IPS DF 6.9 (cell line): ENCODE results near the gene PDK2.

ENCODE experiments used
- DNase-seq: peaks from one replicate; pipeline ENCODE4 v3.0.0-alpha.2; 2013; ENCODE audit warnings: low read depth, low spot score
- H3K27ac ChIP-seq: one replicate; pipeline ENCODE4 v1.5.1; 2013; ENCODE audit warnings: low read length, control low read depth
- H3K27me3 ChIP-seq: 2 replicates; pipeline ENCODE4 v1.6.1; 2013; ENCODE audit warnings: mild to moderate bottlenecking, low read length; ENCODE audit not compliant: control insufficient read depth, insufficient read depth
- H3K36me3 ChIP-seq: 2 replicates; pipeline ENCODE4 v1.6.1; 2013; ENCODE audit warnings: low read length; ENCODE audit not compliant: control insufficient read depth, insufficient read depth
- H3K4me1 ChIP-seq: 2 replicates; pipeline ENCODE4 v1.6.1; 2013; ENCODE audit warnings: low read length; ENCODE audit not compliant: control insufficient read depth, insufficient read depth
- H3K4me3 ChIP-seq: 2 replicates; pipeline ENCODE4 v1.5.1; 2013; ENCODE audit warnings: mild to moderate bottlenecking, low read length
- H3K9me3 ChIP-seq: 2 replicates; pipeline ENCODE4 v1.6.1; 2013; ENCODE audit warnings: low read length, inconsistent platforms; ENCODE audit not compliant: control insufficient read depth, insufficient read depth
- WGBS: extraction: QIAGEN DNeasy Blood & Tissue Kit; methylation state at CpG from one replicate; pipeline ENCODE4 v1.1.7; 2013; ENCODE audit warnings: mixed read lengths, missing lambda C conversion rate; ENCODE audit not compliant: insufficient read length, insufficient coverage; 5-methylcytosine and 5-hydroxymethylcytosine counted together

Gene PDK2

GRCh38 chr17:50149417-50150353, 54.5 kb downstream of the PDK2 start:
- no peak for DNase-seq
- Histone ChIP-seq H3K27ac (no peak overlapping the region), H3K9me3 (no peaks in the 10 kb centered on the region), H3K4me1 (peaks cover 5% of the 10 kb centered on the region), H3K4me3 (peak overlapping the region; percentile 44; the same call in 1 of the 2 replicates), H3K36me3 (peaks cover 3% of the 10 kb centered on the region; the same call in 1 of the 2 replicates), H3K27me3 (peaks cover 2% of the 10 kb centered on the region; the same call in 1 of the 2 replicates)
- no CpG with 5 or more reads among the region's 123 CpGs for WGBS

- Histone ChIP-seq H3K4me1 (peaks cover 5% of the 10 kb centered on the region), H3K9me3 (no peaks in the 10 kb centered on the region), H3K4me3 (peak within 1 kb of the TSS; percentile 44; the same call in 1 of the 2 replicates), H3K27me3 (peaks cover 2% of the 10 kb centered on the region; the same call in 1 of the 2 replicates), H3K36me3 (no peaks in the 10 kb centered on the region), H3K27ac (no peak within 1 kb of the TSS)
- no CpG with 5 or more reads among the region's 69 CpGs for WGBS
- DNase-seq: no peak
Measured at GRCh38 chr17:50150354-50151040, 55.3 kb downstream of the PDK2 start, which contains the start of gene PPP1R9B. TSS of gene PPP1R9B (minus strand) at chr17:50150677. CDS start at chr17:50150513, 164 bp downstream.

DNA sequence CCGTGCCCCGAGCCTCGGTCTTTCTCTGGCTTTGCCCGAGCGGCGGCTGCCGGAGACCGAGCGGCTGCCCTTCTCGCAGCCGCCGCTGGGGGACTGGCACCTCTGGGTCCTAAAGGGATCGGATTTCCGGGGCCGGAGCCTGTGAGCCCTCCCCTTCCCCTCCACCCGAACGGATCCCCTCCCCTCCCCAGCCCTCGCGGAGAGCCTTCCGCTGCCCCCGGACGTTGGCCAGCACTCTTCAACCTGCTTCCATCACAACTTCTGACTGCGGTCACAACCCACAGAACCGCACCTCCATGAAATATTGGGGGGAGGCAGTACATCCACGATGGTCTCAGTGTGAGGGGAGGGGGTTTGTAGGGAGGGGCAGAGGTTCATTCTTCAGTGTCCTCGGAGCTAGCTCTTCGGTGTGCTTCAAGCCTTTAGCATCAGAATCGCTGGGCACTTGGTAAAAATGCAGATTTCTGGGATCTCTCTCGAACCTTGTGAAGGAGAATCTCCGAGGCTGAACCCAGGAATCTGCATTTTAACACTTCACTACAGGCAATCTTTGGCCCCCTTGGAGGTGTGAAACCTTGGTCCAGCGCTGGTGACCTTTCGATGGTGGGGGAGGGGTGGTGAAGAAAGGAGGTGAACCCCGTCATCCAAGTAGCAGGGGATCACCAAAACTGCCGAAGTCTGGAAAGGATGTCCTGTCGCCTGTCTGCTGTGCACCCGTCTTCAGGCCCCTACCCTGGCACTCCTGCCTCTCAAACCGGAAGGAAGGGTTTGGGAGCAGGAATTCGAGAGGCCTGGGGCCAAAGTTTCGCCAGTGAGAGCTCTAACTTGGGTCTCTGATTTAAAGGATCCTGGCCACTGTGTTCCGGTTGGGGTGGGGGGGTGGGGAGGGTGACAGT, 56.1 kb downstream of the PDK2 start:
- Histone ChIP-seq H3K27ac (no peak overlapping the region), H3K4me3 (peak overlapping the region; percentile 44; the same call in 1 of the 2 replicates), H3K4me1 (peaks cover 6% of the 10 kb centered on the region), H3K36me3 (no peaks in the 10 kb centered on the region), H3K9me3 (no peaks in the 10 kb centered on the region), H3K27me3 (peaks cover 2% of the 10 kb centered on the region; the same call in 1 of the 2 replicates)
- DNase-seq: no peak
- no CpG with 5 or more reads among the region's 40 CpGs for WGBS

- H3K36me3 ChIP-seq: no peaks in the 10 kb centered on the region
- peak overlapping the region; percentile 22; the same call in 1 of the 2 replicates for H3K4me3 ChIP-seq
- H3K27me3 ChIP-seq: peaks cover 2% of the 10 kb centered on the region; the same call in 1 of the 2 replicates
- no peak for DNase-seq
- no peak overlapping the region for H3K27ac ChIP-seq
- peaks cover 6% of the 10 kb centered on the region for H3K4me1 ChIP-seq
- H3K9me3 ChIP-seq: no peaks in the 10 kb centered on the region
- WGBS: no CpG with 5 or more reads among the region's 12 CpGs
Measured at GRCh38 chr17:50151937-50152547, 56.9 kb downstream of the PDK2 start.

DNA sequence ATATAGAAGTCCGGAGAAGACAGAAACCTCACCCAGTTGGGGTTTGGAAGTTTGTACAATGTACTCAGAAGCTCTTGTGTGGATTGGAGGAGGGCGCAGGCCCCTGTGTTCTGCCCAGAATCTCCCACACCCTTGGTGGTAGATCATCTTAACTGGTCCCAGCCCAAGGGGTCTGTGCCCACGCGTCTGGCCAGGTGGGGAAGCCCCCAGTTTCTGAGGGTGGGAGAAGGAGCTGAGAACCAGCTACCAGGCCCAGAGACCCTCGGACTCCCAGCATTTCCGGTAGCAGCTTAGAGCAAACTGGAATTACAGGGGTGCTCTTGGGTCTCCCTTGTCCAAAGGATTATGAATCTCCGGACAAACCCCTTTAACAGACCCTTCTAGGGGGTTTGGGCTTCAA, 57.6 kb downstream of the PDK2 start:
- Histone ChIP-seq H3K9me3 (no peaks in the 10 kb centered on the region), H3K27me3 (peaks cover 2% of the 10 kb centered on the region; the same call in 1 of the 2 replicates), H3K4me1 (peaks cover 6% of the 10 kb centered on the region), H3K36me3 (no peaks in the 10 kb centered on the region), H3K27ac (no peak overlapping the region), H3K4me3 (no peak overlapping the region)
- DNase-seq: no peak
- WGBS: no CpG with 5 or more reads among the region's 7 CpGs

DNA sequence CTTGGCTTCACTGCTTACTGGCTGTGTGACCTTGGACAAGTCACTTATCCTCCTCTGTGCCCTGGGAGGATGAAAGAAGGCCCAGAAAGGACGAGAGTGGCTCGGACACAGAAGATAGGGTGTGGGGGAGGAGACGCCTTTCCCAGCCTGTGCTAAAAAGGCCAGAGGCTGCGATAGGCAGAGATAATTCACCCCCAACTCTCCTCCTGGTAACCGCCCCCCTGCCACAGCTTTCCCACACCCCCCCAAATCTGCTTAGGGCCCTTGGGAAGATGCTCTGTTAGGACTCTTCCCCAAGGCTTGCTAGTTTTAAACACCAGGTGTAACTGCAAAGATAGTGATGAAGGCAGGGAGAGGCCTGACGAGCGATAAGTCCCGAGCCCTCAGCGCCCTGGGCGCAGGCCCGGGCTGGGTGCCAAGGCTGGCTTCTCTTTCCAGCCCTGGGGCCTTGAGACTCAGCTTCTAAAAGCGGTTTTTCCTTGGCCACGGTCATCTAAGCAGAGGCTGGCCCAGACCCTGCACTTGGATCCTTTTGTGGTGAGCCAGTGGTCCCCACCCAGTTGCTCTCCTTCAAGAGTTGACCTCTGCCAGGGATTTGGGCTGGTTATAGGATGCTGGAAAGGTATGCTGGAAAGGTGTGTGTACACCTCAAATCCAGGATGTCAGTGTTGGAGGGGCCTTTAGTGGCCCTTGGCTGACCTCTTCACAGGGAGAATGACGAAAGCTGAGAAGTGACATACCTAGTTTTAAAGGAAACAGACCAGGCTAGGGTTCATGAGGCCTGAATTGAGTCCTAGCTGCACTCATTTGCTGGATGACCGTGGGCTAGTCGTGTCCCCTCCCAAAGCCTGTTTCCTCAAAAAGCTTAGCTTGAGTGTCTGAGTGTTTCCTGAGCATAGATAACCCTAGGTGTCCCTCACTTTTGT, 58.8 kb downstream of the PDK2 start:
- no CpG with 5 or more reads among the region's 16 CpGs for WGBS
- H3K27ac ChIP-seq: no peak overlapping the region
- peaks cover 2% of the 10 kb centered on the region; the same call in 1 of the 2 replicates for H3K27me3 ChIP-seq
- no peak overlapping the region for H3K4me3 ChIP-seq
- H3K9me3 ChIP-seq: no peaks in the 10 kb centered on the region
- H3K4me1 ChIP-seq: peaks cover 2% of the 10 kb centered on the region; the same call in 1 of the 2 replicates
- DNase-seq: no peak
- no peaks in the 10 kb centered on the region for H3K36me3 ChIP-seq

GRCh38 chr17:50154604-50155003, 59.5 kb downstream of the PDK2 start:
- Histone ChIP-seq H3K4me3 (no peak overlapping the region), H3K4me1 (peaks cover 2% of the 10 kb centered on the region; the same call in 1 of the 2 replicates), H3K36me3 (no peaks in the 10 kb centered on the region), H3K9me3 (no peaks in the 10 kb centered on the region), H3K27me3 (peaks cover 2% of the 10 kb centered on the region; the same call in 1 of the 2 replicates), H3K27ac (no peak overlapping the region)
- no CpG with 5 or more reads among the region's 1 CpG for WGBS
- DNase-seq: no peak

GRCh38 chr17:50155115-50155819, 60.1 kb downstream of the PDK2 start:
- Histone ChIP-seq H3K27ac (no peak overlapping the region), H3K4me3 (no peak overlapping the region), H3K4me1 (peaks cover 1% of the 10 kb centered on the region; the same call in 1 of the 2 replicates), H3K36me3 (no peaks in the 10 kb centered on the region), H3K27me3 (no peaks in the 10 kb centered on the region; the same call in 1 of the 2 replicates), H3K9me3 (no peaks in the 10 kb centered on the region)
- no CpG with 5 or more reads among the region's 8 CpGs for WGBS
- DNase-seq: no peak
